Glomerular visceral epithelial cell (primary cell): Measurements from ENCODE around the gene PSMC3.

Experiments
- DNase-seq: peaks from one replicate; pipeline ENCODE4 v3.0.0-alpha.2; 2016; ENCODE audit errors: extremely low spot score

PSMC3 gene

GRCh38 chr11:47376525-47377371 lies 49.5 kb downstream of the PSMC3 start:
- no peak for DNase-seq

- DNase-seq, result peak; percentile 23
Measured at GRCh38 chr11:47376107-47376524, 50.1 kb downstream of the PSMC3 start.

GRCh38 chr11:47375546-47376085 lies 50.6 kb downstream of the PSMC3 start:
- DNase-seq, result no peak

- no peak for DNase-seq
Measured at GRCh38 chr11:47375020-47375419, 51.2 kb downstream of the PSMC3 start.

GRCh38 chr11:47374720-47375019 lies 51.6 kb downstream of the PSMC3 start:
- no peak for DNase-seq

- peak; percentile 75 for DNase-seq
Measured at GRCh38 chr11:47373876-47374719, 52.1 kb downstream of the PSMC3 start.

- no peak for DNase-seq
Measured at GRCh38 chr11:47372422-47372821, 53.8 kb downstream of the PSMC3 start.

GRCh38 chr11:47369676-47370075 lies 56.6 kb downstream of the PSMC3 start:
- no peak for DNase-seq
